Type B pancreatic cell (in vitro differentiated cells): ENCODE data around the gene BLCAP. TPM values are rescaled to one million over a fixed set of nuclear protein-coding genes. Genes with fewer than 3 reads are reported as not detected.
A peak's percentile ranks its signal among the peaks of the same experiment; 100 is the strongest.
"Not testable (repeated sequence)": the region's sequence is repeated elsewhere in the genome, so short reads cannot be mapped to it uniquely, and the experiment has no call there.

Experiments used
- DNase-seq: peaks from one replicate; pipeline ENCODE4 v3.0.0; 2021; ENCODE audit warnings: mixed read lengths; ENCODE audit not compliant: unreplicated experiment; ENCODE audit errors: extremely low spot score
- H3K27ac Mint-ChIP-seq: 2 replicates; pipeline ENCODE4 v1.8.0; 2021; ENCODE audit warnings: mild to moderate bottlenecking, mixed read lengths
- H3K27me3 Mint-ChIP-seq: 2 replicates; pipeline ENCODE4 v1.8.0; 2021; ENCODE audit warnings: mixed read lengths
- H3K36me3 Mint-ChIP-seq: 2 replicates; pipeline ENCODE4 v1.8.0; 2021; ENCODE audit warnings: mixed read lengths
- H3K4me1 Mint-ChIP-seq: one replicate; pipeline ENCODE4 v1.8.0; 2021; ENCODE audit warnings: mixed read lengths; ENCODE audit not compliant: unreplicated experiment
- H3K4me3 Mint-ChIP-seq: 2 replicates; pipeline ENCODE4 v1.8.0; 2021; ENCODE audit warnings: mild to moderate bottlenecking, mixed read lengths
- H3K9me3 Mint-ChIP-seq: 2 replicates; pipeline ENCODE4 v1.8.0; 2021; ENCODE audit warnings: mixed read lengths
- CTCF ChIP-seq: fragments of 200-600 bp; sonication (generic); conservative IDR thresholded peaks from 2 replicates; pipeline ENCODE4 v1.5.0; 2021; ENCODE audit warnings: antibody characterized with exemption, mild to moderate bottlenecking
- total RNA-seq: library from RNA; stranded (reverse); gene quantifications from 2 replicates; pipeline ENCODE4 v1.2.1, GENCODE V29; 2021; ENCODE audit warnings: low replicate concordance

The BLCAP gene
- total RNA-seq, 1 donor from 2014 or later = 79.7 TPM

DNA sequence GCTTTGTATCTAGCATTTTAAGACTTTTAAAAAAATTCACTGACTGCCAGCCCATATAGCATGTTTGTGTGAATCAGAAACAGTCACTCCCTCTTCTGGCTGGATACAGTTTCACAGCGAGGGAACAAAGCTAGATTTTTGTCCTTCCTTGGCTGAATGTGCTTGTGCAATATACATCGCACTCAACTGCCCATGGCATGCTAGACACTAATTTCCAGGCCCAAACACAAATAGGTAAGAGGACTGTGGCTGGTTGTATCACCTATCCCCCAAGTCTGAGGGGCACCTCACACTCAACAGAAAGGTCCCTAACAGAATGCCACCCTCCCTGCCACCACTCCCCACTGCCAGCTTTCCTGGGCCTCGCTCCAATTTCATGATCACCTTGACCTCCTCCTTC is 16.2 kb upstream of the BLCAP start:
- no peaks in the 10 kb centered on the region for H3K9me3 Mint-ChIP-seq
- no peak overlapping the region for H3K4me3 Mint-ChIP-seq
- DNase-seq = peak; percentile 18
- no peaks in the 10 kb centered on the region for H3K36me3 Mint-ChIP-seq
- no peak overlapping the region for H3K27ac Mint-ChIP-seq
- H3K27me3 Mint-ChIP-seq = no peaks in the 10 kb centered on the region
- no peaks in the 10 kb centered on the region for H3K4me1 Mint-ChIP-seq
- peak; percentile 66 for TF ChIP-seq CTCF

- H3K4me3 Mint-ChIP-seq = no peak overlapping the region
- H3K36me3 Mint-ChIP-seq = no peaks in the 10 kb centered on the region
- peak overlapping the region; percentile 34 for H3K27ac Mint-ChIP-seq
- no peak for TF ChIP-seq CTCF
- no peaks in the 10 kb centered on the region for H3K9me3 Mint-ChIP-seq
- no peaks in the 10 kb centered on the region for H3K4me1 Mint-ChIP-seq
- peak; percentile 15 for DNase-seq
- H3K27me3 Mint-ChIP-seq = no peaks in the 10 kb centered on the region
These were observed 14.6 kb upstream of the BLCAP start for GRCh38 chr20:37542281-37542680.

GRCh38 chr20:37541326-37541725 is 13.7 kb upstream of the BLCAP start:
- H3K4me3 Mint-ChIP-seq = no peak overlapping the region
- H3K36me3 Mint-ChIP-seq = no peaks in the 10 kb centered on the region
- DNase-seq = peak; percentile 29
- no peak for TF ChIP-seq CTCF
- no peaks in the 10 kb centered on the region for H3K27me3 Mint-ChIP-seq
- H3K4me1 Mint-ChIP-seq = no peaks in the 10 kb centered on the region
- no peak overlapping the region for H3K27ac Mint-ChIP-seq
- no peaks in the 10 kb centered on the region for H3K9me3 Mint-ChIP-seq

GRCh38 chr20:37540838-37541237 is 13.2 kb upstream of the BLCAP start:
- not testable (repeated sequence) for H3K9me3 Mint-ChIP-seq, H3K27me3 Mint-ChIP-seq, H3K27ac Mint-ChIP-seq, H3K4me1 Mint-ChIP-seq, H3K36me3 Mint-ChIP-seq, H3K4me3 Mint-ChIP-seq, DNase-seq

- no peak for TF ChIP-seq CTCF
- Mint-ChIP-seq H3K4me3 (no peak overlapping the region), H3K36me3 (no peaks in the 10 kb centered on the region), H3K4me1 (no peaks in the 10 kb centered on the region), H3K27me3 (no peaks in the 10 kb centered on the region), H3K27ac (no peak overlapping the region), H3K9me3 (no peaks in the 10 kb centered on the region)
- DNase-seq = peak; percentile 6
These were observed 12.3 kb upstream of the BLCAP start for GRCh38 chr20:37540001-37540400.

- no peak overlapping the region for H3K27ac Mint-ChIP-seq
- H3K4me3 Mint-ChIP-seq = no peak overlapping the region
- peaks cover 2% of the 10 kb centered on the region for H3K4me1 Mint-ChIP-seq
- no peaks in the 10 kb centered on the region for H3K36me3 Mint-ChIP-seq
- H3K9me3 Mint-ChIP-seq = no peaks in the 10 kb centered on the region
- H3K27me3 Mint-ChIP-seq = no peaks in the 10 kb centered on the region
- TF ChIP-seq CTCF = no peak
- no peak for DNase-seq
These were observed 11.7 kb upstream of the BLCAP start for GRCh38 chr20:37539424-37539823.
